HPDE6-E6E7 (cell line): ENCODE data around the gene KCNIP4.

Source experiments
- DNase-seq: peaks from one replicate; pipeline ENCODE4 v3.0.0; 2011; ENCODE audit warnings: missing footprints; ENCODE audit errors: extremely low spot score

KCNIP4 gene

DNA sequence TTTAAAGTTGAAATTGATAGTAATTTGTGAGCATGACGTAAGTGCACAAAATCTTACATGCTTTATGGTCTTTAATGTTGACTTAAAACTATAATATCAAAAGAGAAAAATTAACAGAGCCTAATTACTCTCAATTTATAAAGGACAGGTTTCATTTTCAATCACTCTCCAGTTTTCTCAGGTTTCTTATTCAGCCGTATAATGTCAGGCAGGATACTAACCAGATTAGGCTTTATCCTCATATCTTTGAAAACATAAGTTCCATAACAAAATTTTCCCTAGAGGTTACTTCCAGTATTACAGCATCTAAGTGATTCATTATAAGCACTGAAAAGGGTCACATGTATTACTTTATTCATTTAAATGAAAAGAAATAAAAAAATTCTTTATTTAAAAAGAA, 756.2 kb downstream of the KCNIP4 start:
- no peak for DNase-seq

DNA sequence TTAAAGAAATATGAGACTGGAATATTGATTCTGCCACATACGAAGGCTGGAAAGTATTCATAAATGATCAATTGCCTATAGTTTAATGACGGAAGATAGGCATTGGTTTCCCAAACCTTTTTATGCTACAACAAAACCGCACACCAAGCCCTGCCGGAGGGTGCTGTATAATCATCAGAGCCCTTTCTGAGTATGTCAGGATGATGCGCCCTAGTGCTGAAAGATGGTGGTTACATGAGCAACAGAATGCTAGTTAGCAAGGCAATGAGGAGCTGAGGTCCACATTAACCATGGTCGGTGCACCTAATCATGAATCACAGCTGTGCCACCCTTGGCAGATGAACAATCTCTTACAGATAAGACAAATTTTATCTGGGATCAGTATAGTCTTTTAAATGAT, 757.3 kb downstream of the KCNIP4 start:
- DNase-seq: no peak

DNA sequence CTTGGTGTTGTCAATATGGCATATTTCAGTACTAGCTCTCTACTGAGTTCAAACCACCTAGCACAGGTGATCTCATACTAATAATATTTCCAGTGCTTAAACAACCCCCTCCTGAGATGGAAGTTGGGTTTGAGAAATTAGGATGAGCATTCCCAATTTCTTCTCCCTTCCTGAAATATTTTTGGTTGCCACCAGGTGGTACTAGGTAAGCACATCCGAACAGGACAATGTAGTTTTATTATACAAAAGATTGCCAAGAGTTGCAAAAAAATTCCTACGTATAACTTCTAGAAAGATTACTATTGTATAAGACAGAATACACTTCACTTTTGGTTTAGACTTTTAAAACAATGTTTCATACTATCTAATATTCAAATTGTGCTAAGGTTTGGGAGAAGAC, 763.8 kb downstream of the KCNIP4 start:
- no peak for DNase-seq

DNA sequence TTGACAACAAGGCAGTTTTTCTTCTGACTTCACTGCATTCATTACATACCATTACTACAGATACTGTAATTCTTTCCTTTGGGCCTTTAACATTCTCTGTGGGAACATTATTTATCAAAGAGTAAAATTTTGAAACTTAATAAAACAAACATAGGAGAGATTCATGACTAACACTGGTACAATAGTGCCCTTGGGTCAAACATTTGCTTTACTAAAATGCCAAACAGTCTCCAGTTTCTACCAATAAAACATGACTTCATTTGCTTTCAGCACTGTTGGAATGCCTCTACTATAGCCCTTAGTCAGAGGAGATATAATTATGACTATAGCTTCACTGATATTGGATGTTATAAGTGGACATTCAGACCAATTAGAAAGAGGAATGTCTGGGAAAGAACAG, 766.9 kb downstream of the KCNIP4 start:
- no peak for DNase-seq

DNA sequence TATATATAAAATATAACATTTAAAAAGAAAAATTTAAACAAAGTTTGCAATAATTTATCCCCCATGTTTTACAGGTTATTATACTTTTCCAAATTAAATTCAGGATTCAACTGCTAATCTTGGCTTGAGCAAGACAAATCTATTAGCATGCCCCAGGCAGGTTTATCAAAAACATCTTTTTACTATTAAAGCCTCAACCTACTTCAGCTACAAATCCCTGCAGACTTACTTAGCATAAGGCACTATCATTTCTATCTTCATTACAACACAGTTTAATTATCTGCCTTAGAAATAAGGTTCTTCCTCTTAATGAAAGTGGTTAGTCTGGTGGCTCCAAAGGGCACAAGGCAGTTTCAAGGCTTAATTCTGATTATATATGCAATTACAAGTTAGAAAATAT, 770.7 kb downstream of the KCNIP4 start:
- no peak for DNase-seq

DNA sequence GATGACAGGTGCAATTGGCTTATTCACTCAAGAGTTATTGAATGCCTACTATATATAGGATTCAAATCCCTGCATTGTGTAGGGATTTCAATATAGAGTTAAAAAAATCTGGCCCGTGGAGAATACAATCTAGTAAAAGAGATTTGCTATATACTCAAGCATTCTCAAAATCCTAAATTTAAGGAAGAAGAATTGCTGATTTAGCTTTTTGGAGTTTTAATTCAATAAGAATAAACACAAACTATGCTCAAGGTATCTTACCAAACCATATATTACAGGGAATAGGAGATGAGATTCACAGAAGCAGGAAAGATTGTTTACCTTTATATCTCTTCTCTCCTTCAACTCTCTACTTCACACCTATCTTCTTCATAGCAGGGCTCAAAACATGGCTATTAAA, 771.5 kb downstream of the KCNIP4 start:
- DNase-seq: no peak

DNA sequence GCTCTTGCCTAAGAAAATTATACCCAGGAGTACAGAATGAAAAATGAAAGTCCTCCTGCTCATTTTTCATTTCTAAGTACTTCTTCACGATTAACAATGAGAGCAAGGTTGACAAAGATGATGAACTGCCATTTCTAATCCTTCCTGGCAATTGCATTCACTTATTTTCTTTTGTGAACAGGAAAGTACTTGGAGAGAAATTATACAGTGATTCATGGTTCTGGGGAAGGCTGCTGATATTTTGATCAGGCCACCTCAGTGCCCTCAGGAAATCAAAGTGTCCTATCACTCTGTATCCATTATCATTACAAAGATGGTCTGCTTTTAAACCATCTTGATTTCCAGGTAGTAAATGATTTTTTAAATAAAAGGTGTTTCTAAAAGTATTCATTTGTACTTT, 780.9 kb downstream of the KCNIP4 start:
- DNase-seq: no peak

DNA sequence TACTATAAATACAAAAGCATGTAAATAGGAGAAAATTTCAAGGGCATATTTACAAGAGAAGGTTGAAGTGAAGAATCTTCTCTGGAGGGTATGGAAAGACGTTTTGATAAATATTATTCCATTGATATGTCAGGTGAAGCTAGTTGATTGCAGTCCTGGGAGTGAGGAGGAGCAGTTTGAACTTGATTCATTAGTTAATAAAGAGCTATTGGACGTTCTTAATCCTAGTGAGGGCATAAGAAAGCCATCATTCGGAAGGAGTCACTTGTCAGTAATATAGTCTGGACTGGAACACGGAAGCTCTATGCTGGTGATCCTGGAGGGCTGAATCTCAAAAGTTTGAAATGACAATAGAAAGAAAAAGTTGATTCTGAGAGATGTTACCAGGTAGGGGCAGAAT, 793.2 kb downstream of the KCNIP4 start:
- DNase-seq: no peak

DNA sequence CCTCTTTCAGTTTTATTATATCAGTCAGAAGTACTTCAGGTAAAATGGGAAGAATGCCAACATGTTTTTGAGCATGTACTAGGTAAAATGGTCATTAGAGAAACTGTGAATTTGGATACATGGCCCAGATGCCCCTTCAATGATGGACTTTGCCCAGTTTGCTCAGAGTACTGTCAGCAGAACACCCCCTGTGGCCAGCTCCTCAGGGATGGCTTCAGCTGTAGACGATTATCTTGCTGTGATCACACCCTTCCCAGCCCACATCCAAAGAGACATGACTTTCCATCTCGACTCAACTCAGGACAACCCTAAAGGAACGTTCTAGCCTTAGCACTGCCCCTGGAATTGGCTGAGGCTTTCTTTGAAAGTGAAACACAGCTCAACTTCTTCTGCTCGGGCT, 809.2 kb downstream of the KCNIP4 start:
- DNase-seq: no peak

DNA sequence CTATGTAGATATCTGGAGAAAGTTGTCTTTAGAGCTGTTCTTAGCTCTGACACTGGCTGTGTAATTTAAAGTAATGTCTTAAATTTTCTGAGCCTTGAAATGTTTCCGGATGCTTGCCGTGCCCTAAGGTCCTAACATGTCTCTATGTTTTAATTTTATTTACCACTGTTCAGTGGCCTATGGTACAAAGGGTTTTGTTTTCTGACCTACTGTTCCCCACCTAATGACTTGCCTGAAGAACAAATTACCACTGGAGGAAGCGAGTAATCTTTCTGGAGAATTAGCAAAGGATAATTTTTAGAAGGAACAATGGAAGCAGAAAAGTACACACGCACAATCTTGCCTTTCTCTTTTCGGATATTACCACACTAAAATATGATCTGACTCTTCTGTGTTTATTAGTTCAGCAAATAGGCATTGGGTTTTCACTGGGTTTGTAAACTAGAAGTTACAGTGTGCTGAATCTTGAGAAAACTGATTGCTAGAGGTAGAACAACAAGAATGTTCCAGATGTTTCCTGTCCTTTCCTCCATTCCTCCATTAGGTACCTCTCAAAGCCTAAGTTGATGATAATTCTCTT, 812.4 kb downstream of the KCNIP4 start:
- no peak for DNase-seq

DNA sequence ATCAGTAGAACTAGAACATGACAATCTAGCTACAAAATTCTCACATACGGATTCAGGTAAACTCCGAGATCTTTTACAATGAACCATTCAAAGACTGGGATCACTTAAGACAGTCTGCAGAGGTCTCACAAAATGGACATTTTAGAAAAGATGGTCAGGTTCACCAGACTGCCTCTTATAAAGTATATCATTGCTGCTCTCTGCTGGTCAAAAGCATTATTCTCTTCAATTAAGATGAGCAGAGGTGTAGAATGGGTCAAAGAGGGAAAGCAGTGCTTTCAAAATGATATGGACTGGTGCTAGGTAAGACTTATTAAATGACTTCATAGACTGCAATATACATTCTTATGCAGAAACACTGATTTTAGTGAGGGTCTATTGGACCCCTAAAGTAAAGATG, 813.6 kb downstream of the KCNIP4 start:
- no peak for DNase-seq

DNA sequence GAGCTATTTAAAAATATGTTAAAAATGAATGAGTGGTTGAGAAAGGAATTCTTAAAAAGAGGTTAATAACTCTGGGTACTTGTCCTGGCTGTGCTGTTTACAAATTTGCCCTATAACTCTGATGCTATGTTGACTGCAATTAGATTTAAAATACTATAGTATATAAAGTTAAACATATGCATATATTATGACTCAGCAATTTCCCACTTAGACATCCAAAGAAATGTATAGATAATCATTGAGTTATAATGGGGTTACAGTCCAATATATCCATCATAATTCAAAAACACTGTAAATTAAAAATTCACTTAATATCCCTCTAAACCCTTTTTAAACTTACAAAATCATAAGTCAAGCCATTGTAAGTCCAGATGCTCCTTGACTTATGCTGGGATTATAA, 818.0 kb downstream of the KCNIP4 start:
- no peak for DNase-seq

DNA sequence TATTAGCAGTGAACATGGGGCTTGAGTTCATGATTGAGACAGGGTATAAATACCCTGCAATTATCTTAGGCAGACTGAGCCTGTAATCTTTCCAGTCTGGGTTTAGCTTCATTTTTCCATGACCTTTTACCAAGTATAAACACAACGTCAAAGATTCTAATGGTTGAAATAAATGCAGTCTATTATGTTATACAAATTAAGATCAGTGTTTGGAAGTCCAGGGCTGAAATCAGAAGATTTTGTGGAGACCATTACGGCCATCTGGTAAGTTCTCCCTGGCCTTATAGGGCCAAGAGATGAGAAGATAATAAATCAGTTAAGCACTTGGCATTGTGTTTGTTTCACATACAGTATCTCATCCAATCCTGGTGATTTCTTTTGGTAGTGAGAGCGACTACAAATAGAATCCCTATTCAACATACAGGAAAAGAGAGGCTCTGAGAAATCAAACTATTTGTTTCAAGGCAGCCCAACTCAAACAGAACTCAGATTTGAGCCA, 822.5 kb downstream of the KCNIP4 start:
- DNase-seq: no peak

DNA sequence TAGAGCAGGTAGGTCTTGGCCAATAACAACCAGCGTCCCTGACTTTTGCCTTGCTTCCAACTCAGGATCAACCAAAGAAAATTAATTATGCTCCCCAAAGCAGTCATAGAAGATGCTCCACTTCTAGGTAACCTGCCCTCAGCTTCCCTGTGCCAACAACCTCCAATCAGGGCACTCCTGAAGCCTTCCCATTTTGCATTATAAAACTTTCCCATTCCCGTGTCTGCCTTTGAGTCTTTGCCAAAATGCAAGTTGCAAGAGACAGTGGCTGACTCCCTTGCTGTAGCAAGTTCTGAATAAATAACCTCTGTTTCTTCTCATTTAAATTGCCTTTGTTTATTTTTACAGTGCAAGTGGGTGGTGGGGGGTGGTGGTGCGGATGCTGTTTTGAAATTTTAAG, 830.3 kb downstream of the KCNIP4 start:
- DNase-seq: no peak

DNA sequence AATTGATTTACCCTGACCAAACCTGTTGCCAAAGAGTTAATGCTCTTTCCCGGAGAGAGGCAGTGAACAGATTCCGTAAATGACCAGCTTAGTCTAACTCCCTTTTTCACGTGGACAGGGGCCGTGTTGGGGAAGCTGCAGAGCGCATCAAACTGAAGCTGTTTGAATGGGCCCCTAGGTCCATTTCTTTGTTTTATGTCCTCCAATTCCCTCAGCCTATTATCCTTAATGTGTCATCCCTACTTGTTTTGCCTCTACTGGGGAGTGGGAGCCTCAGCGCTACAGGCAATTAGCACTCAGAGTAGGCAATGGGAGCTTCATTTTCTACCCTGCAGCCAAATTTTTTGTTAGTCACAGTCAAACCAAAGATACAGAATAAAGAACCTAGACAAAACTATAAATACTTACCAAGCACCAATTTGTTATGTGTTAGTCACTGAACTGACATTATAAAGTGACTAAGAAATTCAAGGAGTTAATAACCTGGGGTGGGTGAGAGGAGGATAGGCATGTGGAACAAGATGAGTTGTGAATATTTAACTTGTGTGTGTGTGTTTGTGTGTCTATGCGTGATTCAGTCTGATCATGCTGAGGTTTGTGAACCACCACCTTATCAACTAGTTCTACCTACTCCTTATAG, 830.9 kb downstream of the KCNIP4 start:
- no peak for DNase-seq

DNA sequence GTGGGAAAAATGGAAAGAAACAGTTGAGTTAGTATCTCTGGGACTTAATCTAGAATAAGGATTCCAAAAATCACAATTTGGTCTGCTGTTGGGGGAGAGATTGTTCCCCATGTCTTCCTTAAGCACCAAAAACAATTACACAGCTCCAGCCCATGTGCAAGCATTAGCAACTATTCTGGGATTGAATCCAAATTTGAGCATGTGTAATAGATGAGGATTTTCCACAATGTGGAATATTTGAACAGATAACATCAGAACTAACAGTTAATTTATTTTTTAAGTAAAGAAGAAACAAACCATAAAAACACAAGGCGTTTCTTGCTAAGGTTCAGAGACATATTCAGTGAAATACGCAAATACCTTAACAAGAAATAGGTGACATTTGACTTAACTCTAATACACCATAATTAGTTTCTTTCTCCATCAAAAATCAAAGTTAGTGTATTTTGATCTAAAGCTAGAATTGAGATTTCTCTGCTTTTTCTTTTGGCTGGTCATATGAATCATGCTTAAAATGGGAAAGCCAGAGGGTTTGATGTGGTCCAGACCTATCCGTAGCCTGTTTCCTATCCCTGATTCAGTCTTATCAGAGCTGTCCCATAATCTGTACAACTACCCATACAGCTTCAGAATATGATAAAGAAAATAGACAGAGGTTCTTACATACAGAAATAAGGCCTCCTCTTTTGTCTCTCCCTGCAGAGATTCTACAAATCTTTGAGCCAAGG, 834.9 kb downstream of the KCNIP4 start:
- no peak for DNase-seq

DNA sequence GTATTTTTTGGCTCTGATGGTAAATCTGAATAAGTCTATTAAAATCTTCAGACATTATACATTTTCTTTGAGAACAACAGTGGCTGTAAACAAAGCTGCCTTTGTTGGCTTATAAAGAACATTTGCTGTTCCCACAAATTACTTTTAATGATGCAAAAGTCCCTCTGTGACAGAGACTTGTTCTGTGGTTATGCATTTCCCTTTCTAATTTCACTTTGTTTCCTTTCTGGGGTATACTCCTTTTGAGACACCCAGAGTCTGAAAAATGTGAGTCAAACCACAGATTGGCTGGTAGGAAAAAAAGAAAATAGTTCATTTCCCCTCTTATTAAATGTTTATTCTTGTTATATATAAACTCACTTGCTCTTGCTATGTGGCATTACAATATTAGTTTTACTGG, 845.9 kb downstream of the KCNIP4 start:
- DNase-seq: no peak

DNA sequence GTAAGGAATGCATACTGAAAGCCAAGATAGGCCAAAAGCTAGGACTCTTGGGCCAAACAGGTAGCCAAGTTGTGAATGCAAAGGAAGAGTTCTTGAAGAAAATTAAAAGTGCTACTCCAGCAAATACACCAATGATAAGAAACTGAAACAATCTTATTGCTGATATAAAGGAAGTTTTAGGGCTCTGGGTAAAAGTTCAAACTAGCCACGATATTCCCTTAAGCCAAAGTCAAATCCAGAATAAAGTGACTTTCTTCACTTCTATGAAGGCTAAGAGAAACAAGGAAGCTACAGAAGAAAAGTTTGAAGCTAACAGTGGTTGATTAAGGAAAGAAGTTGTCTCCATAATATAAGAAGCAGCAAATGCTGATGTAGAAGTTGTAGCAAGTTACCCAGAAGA, 850.7 kb downstream of the KCNIP4 start:
- DNase-seq: no peak

DNA sequence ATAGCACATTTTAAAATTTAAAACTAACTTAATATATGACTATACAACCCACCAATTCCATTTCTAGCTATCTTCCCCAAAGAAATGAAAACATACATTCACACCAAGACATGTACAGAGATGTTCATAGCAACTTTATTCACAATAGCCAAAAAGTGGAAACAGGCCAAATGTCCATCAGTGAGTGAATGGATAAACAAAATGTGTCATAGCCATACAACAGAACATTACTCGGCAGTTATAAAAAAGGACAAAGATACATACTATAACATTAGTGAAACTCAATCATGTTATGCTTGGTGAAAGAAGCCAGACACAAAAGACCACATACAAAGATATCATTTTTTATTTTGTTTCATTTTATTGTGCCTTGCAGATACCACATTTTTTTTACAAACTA, 851.5 kb downstream of the KCNIP4 start:
- DNase-seq: no peak

DNA sequence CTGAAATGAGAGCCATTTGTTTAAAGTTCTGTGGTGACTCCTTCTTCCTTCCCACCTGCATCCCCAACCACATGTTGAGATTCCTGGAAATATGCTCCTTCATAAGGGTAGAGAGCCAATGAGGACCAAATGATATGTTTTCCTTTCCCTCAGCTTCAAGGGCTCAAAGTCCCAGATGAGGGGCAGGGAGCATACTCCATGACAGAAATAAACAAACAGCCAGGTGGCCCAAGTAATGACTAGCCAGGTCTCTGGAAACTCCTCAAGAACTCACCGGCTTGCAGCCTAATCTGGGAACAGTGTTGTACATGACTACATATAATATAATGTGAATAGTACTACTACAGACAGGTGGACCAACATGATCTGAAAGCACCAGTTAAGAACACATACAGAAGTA, 856.0 kb downstream of the KCNIP4 start:
- no peak for DNase-seq

DNA sequence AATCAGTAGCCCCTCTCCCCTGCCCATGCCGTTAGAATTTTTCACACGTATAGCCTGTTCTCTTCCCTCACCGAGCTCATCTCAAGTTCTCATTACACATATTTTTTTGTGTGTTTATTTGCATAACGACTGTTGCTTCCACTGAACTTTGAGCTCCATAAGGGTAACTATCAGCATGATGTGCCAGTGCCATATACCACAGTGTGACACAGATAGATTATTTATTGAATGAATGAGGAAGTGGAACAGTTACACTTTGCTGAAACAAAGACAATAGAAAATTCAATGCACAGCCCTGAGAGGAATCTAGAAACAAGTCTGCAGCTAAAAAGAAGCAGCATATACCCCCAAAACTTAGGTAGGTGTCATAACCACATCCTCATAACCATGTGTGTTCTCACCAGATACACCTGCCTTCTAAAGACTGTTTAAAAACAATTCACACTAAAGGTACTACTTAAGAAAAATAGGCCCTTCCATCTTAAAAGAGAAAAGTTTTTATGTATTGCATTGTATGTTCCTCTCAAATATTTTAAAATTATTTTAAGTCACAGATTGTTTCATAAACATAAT, 858.4 kb downstream of the KCNIP4 start:
- DNase-seq: no peak

DNA sequence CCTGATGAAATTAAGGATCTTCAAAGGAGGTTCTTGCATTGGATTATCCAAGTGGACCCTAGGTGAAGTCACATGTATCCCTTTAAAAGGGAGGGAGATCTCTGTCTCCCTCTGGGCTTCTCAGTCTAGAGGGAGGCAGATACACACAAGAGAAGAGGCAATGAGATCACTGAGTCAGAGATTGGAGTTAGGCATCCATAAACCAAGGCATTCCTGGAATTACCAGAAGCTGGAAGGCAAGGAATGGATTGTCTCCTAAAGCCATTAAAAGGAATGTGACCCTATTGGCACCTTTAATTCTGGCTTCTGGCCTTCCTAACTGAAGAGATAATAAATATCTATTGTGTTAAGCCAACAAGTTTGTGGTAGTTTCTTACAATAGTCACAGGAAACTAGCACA, 865.2 kb downstream of the KCNIP4 start:
- DNase-seq: no peak

DNA sequence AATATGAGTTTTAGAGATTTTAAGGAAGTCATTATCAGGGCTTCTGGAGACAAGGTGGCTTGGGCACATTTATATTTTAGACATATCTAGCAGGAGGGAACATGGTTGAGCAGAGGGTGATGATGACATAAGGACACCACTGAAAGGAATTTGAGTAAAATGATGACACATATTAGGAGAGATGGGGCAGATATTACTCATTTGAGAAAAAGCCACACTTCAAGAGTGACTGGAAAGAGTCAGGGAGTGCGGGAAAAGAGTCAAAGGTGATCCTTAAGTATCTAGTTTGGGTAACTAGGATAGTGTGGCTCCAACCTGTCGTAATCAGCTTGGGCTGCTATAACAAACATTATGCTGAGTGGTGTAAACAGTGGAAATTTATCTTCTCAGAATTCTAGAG, 870.6 kb downstream of the KCNIP4 start:
- no peak for DNase-seq
